NCI-H446 treated with DMSO at 0.1 percent for 48 hours (cell line): ENCODE data around the gene ATP10D.
"Not testable (repeated sequence)": the region's sequence is repeated elsewhere in the genome, so short reads cannot be mapped to it uniquely, and the experiment has no call there.

Experiments used
- DNase-seq: peaks from one replicate; lab custom pipeline; 2025; lab: John Stamatoyannopoulos, UW

ATP10D gene

GRCh38 chr4:47485047-47485692 is at the start of gene ATP10D:
Gene ATP10D (plus strand): TSS chr4:47485275. CDS start chr4:47512541, 27,266 bp downstream.
- DNase-seq, result peak; percentile 52

DNA sequence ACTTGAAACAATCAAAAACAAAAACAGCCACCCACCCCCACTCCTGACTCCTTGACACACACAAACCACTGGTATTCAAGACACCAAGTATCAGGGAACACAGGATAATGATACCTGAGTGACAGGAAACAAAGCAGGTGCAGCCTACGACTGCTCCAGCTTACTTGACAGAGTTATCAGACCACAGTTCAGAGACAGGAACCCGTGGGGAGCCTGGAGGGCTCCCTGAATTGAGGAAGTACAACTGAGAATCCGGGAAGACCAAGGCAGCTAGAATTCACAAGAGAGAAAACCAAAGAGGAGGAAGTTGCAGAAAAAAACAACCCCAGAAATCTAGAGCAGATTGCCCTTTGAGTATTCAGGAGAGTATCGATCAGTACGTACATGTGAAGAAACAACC is 42.1 kb upstream of the ATP10D start:
- DNase-seq, result no peak

- no peak for DNase-seq
Measured at GRCh38 chr4:47444031-47444430, 41.0 kb upstream of the ATP10D start.

DNA sequence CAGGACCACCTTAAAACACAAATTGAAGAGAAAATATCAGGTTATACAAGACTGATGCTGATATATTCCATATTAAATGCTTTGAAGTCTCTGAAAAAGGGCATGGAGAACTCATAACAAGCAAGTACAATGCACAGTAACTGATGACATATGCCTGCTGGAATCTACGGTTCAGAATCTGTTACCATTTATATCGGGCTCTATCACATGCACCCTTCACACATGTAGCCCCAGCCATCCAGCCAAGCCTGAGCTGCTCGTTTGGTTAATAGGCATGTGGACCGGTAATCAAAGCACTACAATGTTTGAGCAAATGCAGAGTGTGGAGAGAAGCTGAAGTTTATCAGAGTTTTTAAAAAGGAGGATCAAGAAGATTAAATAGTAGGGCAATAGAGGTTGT is 33.4 kb upstream of the ATP10D start:
- no peak for DNase-seq

GRCh38 chr4:47462799-47463234 is 22.3 kb upstream of the ATP10D start:
- DNase-seq, result no peak

DNA sequence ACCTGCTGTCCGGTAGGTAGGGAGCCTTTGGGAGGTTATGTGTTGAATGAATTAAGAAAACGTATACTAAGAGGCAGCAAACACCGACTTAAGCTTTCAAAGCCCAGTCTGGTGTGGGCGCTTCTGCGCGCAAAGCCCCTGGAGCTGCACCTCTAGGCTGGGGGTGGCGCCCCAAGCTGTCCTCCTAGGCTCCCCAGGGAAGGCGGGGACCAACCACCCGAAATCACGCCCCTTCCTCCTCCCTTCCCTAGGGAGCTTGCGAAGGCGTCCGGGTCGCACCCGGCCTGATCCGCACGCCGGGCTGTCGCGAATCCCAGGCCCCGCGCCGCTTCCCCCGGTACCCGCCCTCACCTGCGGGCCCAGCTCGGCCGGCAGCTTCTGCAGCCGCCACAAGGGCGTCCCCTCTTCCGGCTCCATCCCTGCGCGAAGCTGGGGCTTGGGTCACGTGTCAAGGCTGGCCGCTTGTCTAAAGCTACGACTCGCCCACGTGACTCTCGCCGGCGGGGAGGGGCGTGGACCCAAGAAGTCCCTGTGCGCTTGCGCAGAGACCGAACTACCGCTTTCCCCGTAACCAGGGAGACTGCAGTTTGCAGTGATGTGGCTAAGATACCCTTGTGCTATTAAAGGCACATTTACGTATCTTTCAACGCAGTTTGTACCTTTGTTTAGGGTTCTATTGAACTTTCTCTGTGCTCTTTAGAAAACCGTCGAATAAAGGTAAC is 21.7 kb upstream of the ATP10D start, which contains the start of gene COMMD8:
Gene COMMD8 (minus strand): TSS at position 468 of the 722 bp plus-strand sequence. CDS start 51 bp downstream, at position 417.
- peak; percentile 86 for DNase-seq

GRCh38 chr4:47465004-47465403 is 20.1 kb upstream of the ATP10D start:
- DNase-seq, result no peak

DNA sequence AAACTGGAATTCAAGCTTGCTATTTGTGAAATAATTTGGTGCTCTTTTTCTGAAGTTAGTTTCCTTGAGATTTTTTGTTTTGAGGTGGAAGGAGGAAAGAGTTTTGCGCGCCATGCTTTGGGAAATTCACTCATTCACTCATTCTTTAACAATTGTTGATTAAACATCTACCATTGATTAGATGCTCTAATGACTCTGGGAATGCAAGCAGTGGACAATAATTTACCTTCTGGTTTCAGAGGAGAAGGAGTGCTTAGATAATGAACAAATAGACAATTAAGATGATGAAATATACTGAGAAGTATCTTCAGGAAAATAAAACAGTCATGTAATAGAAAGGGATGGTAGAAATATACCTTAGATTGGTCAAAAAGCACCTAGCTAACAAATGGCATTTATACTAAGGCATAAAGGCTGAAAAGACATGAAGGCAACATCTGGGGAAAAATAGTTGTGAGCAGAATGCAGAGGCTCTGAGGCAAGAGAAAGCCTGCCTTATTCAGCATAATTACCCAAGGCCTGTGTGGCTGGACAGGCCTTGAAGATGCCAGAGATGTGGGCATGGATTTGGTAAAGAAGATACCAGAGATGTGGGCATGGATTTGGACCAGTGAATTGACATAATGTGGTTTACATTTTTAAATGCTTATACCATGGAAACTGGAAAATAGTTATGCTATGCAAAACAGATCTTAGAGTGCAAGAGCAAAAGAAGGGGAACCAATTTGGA is 18.9 kb upstream of the ATP10D start:
- DNase-seq, result no peak

DNA sequence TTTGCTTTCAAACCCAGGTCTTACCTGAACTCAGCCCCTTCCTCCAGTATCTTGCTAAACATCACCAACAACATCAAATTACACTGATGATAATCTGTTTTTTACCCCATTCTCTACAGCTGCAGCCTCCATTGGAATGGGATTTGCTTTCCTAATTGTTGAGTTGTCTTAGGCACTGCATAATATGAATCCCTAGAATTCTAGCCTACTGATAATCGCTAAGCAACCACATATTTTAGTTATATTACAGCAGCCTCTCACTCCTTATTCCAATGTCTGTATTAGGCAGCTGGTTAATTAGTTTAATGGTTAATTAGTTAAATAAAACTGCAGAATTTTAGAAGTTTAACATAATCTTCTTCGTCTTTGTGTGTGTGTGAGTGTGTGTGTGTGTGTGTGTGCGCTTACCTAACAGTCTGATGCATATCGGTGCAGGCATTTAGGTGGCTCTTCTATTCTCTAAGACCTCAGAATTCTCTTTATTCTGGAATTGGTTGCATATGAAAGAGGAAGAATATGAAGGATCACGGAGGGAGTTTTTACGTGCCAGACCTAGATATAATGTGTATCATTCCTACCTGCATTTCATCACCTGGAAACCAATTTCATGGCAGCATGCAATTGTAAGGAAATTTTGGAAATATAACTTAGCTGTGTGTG is 16.2 kb upstream of the ATP10D start:
- DNase-seq, result no peak

DNA sequence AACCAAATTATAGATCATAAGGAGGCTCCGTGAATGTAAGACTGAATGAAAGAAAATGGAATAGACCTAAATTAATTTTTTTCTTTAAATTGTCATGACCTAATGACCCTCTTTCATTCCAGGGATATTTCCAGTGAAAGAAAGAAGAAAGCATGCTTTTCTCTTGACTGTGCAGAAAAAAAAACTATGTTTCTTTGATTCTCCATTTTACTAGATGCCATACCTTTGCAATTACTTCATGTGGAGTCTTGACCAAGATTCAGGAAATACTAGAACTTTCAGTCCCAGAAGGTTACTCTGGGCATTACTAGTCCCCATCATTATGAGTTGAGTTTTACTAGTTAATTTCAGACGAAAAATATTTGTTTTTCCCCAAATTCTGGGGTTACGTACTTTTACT is 15.1 kb upstream of the ATP10D start:
- no peak for DNase-seq

DNA sequence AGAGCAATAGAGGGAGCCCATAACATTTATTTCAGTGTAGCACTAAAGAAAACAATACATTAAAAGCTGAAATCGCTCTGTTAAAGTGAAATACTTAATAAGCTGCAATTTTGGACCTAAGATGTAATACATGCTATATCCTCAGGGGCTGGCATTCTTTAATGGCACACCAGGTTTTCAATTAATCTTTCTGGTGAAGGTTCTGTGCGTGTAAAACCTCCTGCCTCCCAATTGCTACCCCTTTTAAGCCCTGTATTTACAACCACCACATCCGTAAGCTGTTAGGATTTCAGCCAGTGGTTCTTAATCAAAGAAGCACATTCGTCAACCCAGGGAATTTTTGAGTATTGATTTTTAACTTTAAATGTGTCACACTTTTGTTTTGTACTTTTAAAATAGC is 14.0 kb upstream of the ATP10D start:
- DNase-seq, result no peak

- DNase-seq, result no peak
Measured at GRCh38 chr4:47471591-47471990, 13.5 kb upstream of the ATP10D start.

DNA sequence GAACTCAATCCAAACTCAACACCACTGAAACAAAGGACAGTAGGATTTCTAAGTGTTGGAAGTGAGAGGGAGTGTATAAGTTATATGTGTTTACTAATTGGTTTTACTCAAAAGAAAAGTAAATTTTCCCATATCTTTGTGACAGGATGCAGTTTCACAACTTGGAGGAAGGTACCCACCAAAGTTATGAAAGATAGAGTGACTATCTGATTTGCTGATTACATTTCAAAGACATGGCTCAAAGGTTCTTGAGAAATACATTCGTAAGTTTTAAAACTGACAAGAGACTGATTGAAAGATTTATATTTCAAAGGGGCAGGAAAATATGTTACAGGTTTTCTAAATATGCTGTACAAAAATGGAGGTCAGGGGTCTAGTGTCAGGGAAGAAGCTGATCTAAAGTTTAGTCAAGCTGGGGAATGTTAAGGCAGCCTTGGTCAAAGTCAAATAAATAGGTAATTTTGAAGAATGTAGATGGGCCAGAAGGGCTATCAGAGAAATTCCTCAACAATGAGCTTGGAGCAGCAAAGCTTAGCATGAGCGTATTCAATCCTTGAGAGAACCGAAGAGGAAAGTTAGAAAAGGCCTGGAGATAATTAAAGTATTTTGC is 11.8 kb upstream of the ATP10D start:
- no peak for DNase-seq

DNA sequence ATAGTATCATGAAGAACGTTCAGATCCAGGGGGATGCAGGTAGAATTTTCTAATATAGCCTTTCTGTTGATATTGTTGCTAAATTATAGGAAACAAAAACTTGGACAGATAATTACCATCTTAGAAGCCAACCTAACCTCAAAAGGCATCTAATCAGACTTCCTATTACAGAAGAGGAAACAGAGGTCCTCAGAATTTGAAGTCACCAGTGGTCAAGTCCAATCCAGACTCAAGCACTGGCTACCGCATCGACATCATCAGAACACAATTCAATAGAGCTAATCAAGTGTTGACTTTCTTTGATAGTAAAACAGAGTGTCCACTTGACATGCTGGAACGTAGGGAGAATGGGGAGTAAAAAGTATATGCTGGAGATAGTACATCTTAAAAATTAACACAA is 10.3 kb upstream of the ATP10D start:
- no peak for DNase-seq

DNA sequence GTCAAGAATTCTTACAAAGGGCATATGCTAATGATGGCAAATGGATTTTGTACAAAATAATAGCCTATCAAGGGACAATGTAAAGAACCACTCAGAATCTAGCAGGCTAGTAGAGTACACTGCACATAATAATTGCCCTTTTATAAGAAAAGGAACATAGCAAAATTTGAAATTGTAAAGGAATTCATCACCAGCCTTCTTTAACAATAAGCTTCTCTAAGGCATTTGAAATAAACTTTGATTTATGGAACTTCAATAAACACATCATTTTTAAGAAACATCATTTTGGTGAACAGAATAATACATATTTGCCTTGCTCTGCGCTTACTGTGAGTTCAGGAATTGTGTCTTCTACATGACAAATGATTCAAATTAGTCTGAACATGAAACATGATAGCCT is 9.7 kb upstream of the ATP10D start:
- no peak for DNase-seq

- DNase-seq, result no peak
Measured at GRCh38 chr4:47478804-47479203, 6.3 kb upstream of the ATP10D start.

DNA sequence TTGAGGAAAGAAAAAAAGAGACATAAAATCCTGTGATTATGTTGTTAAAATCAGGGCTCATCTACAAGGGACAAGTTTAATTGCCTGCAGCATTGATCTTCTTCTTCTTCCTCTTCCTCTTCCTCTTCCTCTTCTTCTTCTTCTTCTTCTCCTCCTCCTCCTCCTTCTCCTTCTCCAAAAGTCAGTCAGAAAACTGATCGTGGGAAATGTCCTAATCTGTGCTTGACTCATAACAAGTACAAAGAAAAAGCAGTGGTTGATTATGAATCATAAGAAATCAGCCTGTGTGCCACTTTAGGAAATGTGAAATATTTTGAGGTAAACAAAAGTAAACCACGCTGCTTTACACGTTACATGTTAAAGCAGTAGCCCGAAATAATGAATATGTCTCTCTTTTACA is 2.7 kb upstream of the ATP10D start:
- no peak for DNase-seq

DNA sequence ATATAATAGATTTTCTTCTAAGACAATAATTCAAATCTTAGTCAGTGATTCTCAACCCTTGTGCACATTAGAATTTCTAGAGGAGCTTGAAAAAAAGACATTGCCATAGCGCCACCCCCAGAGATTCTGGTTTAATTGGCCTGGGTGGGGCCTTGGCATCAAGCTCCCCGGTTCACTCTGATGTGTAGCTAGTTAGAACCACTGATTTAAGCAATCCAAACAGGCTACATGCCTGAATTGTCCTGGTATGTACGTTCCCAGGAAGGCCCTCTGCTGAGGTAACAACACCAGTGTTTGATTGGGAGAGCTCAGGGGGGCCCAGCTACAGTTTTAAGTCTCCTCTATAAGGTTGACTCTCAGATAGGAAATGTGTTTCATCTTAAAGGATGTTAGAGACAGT is 1.3 kb upstream of the ATP10D start:
- no peak for DNase-seq

GRCh38 chr4:47484168-47484567 is 907 bp upstream of the ATP10D start:
- DNase-seq, result no peak

GRCh38 chr4:47485768-47486167 is 693 bp downstream of the ATP10D start:
- DNase-seq, result no peak

- no peak for DNase-seq
Measured at GRCh38 chr4:47486231-47486673, 1.2 kb downstream of the ATP10D start.

DNA sequence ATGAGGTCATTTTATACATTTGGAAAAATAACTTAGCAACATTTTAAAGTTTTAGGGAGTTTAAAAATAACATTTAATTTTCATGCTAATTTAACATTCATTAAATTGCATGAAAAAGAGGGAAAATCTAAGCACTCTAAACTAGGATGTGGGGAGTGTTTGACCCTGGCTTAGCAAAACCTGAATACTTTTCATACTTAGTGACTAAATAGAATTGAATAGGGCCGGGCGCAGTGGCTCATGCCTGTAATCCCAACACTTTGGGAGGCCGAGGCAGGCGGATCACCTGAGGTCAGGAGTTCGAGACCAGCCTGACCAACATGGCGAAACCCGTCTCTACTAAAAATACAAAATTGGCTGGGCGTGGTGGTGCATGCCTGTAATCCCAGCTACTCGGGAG is 1.7 kb downstream of the ATP10D start:
- DNase-seq, result not testable (repeated sequence)
